Renal cortex interstitium (tissue), 15 donors: ENCODE measurements around the gene TMOD4. TPM values are rescaled to one million over a fixed set of nuclear protein-coding genes. Genes with fewer than 3 reads are reported as not detected.
"Not testable (repeated sequence)": the region's sequence is repeated elsewhere in the genome, so short reads cannot be mapped to it uniquely, and the experiment has no call there.

ENCODE experiments used
- DNase-seq, 11 donors: peaks; one replicate each; pipeline ENCODE4 v3.0.0-alpha.2; 2013; ENCODE audit warnings: low read depth in 9 of 11, low spot score in 4 of 11; ENCODE audit errors: extremely low read depth in 1 of 11
- long read RNA-seq, 16 experiments: transcript quantifications; one replicate each; lab custom pipeline, GENCODE V29; 2026
- polyA plus RNA-seq, 3 donors: library from polyadenylated mRNA; unstranded; fragments of 120-200 nt; gene quantifications; one replicate each; pipeline ENCODE4 v1.2.1, GENCODE V29; 2013; ENCODE audit not compliant: insufficient read length in 3 of 3

Gene TMOD4
- 1 to 10 TPM; 1.0 to 2.0 (median 1.4) TPM for polyA plus RNA-seq
- long read RNA-seq, donor 1, partial matches to known transcripts: 0 of 2 reads
- long read RNA-seq, donor 1, other reads (novel, unspliced or antisense): 0 of 2 reads
- long read RNA-seq, donor 2: 0 reads
- long read RNA-seq, donor 3: 0 reads
- long read RNA-seq, donor 4: 0 reads
- long read RNA-seq, donor 5: 0 reads
- long read RNA-seq, donor 6: 0 reads
- long read RNA-seq, donor 7: 0 reads
- long read RNA-seq, donor 8: 0 reads
- long read RNA-seq, donor 9: 0 reads
- long read RNA-seq, donor 10, partial matches to known transcripts: 0 of 1 reads
- long read RNA-seq, donor 10, other reads (novel, unspliced or antisense): 0 of 1 reads
- long read RNA-seq, donor 11, partial matches to known transcripts: 0 of 1 reads
- long read RNA-seq, donor 11, other reads (novel, unspliced or antisense): 0 of 1 reads
- long read RNA-seq, donor 12: 0 reads
- long read RNA-seq, donor 13, partial matches to known transcripts: 0 of 1 reads
- long read RNA-seq, donor 13, other reads (novel, unspliced or antisense): 0 of 1 reads
- long read RNA-seq, donor 14, partial matches to known transcripts: 0 of 1 reads
- long read RNA-seq, donor 14, other reads (novel, unspliced or antisense): 0 of 1 reads
- long read RNA-seq, donor 15: 0 reads
- long read RNA-seq, donor 16: 0 reads

DNA sequence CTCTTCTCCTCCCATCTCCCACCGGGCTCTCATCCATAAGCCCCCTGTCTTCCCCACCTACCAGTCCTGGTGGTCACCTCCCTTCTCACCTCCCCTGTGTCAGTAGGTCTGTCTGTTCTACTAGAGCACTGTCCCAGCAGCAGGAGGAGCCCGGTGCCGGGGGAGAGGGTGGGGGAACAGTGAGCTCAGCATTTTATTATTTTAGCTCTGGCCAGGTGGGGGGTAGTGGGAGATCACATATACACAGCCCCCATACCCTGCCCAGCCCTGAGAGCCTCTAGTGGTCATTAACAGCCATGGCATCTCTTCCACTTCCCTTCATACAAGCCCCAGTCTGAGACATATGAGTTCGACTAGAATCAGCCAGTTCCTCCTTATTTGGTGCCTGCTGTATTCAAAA lies at the start of gene TMOD4:
Gene TMOD4, minus strand, starts transcription at position 119 of the 400 bp plus-strand sequence. CDS start 1,106 bp downstream, outside the sequence.
- DNase-seq: no peak

DNA sequence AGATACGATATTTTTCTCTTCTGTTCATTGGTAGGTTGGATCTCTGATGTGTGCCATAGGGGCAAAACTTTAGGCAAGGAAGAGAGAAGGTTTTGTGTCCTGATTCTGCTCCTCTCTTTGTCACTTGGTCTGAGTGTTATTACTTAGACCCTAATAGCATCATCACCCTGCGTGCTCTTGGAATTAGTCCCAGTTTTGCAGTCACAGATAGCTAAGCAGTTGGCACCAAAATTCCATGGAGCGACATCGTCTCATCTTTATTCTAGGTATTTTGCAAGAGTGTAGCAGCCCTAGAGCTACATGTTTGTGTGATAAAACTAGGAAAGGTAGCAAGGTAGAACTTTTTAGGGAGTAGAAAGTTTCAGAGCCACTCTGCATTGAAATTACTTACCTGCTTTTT lies 46.3 kb upstream of the TMOD4 start:
- DNase-seq: no peak

- DNase-seq: no peak
Measured at GRCh38 chr1:151221616-151222015, 45.8 kb upstream of the TMOD4 start.

GRCh38 chr1:151213560-151213959 lies 37.8 kb upstream of the TMOD4 start:
- DNase-seq: no peak

DNA sequence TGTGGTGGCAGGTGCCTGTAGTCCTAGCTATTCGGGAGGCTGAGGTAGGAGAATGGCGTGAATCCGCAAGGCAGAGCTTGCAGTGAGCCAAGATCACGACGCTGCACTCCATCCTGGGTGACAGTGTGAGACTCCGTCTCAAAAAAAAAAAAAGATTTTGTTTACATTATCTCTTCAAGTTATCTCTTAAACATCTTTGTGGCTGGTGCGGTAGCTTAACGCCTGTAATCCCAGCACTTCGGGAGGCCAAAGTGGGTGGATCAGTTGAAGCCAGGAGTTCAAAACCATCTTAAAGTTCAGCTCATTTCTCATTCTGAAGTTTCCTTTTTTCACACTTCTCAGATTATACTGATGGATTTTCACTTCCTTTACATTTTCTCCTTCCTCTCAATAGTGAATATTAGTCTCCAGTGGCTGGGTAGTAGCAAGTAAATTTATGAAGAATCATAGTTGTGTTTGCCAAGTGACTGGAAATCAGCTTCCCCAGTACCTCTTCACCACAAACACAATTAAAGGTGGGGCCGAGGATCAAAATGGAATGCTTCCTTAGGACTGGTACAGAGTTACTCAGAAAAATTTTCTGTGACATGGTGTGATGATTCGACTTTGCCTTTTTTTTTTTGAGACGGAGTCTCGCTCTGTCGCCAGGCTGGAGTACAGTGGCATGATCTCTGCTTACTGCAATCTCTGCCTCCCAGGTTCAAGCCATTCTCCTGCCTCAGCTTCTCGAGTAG lies 36.4 kb upstream of the TMOD4 start:
- no peak for DNase-seq

DNA sequence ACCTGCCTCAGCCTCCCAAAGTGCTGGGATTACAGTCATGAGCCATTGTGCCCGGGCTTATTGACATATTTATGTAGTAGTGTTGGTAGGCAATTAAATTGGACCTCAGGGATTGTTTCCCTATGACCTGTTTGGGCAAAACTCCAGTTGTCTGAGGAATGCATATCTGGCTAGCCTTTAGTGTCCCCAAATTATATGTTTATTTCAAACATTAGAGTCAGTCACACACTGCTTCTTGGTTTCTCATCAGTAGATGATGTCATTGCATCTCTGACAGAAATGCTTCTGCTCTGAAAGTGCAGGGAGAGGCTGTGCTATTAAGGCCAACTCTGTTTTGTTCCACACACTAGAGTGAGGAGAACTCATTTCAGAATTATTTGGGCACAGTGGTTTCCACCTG lies 35.0 kb upstream of the TMOD4 start:
- no peak for DNase-seq

GRCh38 chr1:151205381-151205965 lies 29.7 kb upstream of the TMOD4 start:
- not testable (repeated sequence) for DNase-seq

- DNase-seq: no peak
Measured at GRCh38 chr1:151199873-151200581, 24.2 kb upstream of the TMOD4 start.

DNA sequence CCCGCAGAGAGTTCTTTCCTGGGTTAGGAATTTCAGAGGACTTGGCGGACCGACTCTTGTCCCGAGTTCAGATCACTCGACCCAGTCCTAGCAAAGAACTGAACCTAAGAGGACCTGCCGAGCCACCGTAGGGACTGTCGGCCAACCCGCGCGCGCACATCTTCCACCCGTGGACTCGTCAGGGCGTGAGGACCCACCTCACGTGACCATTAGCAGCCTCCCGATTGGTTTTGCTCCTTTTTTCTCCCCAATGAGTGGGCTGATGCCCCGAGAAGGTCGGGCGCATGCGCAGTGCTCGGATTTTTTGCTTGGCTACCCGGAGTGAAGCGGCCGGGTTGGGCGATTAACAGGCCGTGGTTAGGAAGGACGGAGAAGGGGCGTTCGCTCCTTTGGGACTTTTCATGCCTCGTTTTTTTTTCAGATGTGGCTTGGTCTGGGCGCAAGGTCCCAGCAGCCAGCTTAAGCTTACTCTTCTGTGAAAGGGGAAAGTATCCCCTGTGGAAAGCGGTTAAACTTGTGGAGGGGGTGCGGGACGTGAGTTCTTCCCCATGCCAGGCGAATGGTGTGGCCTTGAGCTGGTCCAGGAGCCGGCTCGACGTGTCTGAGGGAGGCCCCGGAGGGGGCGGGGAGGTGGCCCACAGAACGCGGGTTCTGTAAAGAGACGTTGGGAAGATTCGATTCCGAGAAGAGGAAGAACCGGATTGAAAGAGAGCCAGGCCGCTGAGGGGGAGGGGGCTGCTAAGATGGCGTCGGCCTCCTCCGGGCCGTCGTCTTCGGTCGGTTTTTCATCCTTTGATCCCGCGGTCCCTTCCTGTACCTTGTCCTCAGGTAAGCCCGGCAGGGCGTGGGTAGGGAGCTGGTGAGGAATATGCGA lies 22.7 kb upstream of the TMOD4 start, which contains the start of gene PIP5K1A:
Gene PIP5K1A, plus strand, starts transcription at position 299 of the 874 bp plus-strand sequence. Its CDS starts 445 bp downstream, at position 744.
- peak; percentile 95 to 99 (median 98) for DNase-seq

GRCh38 chr1:151197863-151198253 lies 22.1 kb upstream of the TMOD4 start:
- DNase-seq: no peak

DNA sequence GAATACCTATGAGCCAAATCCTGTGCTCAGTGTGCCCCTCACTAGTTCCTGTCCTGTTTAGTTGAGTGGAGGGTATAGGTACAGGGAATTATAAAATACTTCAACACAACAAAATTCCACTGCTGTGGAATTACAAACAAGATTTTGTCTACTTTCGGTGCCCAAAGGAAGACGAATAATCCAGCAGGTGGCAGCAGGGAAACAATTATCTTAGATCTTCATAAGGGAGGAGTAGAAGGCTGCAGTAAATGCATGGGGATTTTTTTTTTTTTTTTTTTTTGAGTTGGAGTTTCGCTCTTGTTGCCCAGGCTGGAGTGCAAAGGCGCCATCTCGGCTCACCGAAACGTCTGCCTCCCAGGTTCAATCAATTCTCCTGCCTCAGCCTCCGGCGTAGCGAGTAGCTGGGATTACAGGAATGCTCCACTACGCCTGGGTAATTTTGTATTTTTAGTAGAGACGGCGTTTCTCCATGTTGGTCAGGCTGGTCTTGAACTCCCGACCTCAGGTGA lies 20.6 kb upstream of the TMOD4 start:
- DNase-seq: peak in 10 of 11 donors; percentile 53 to 86 (median 70)

- not testable (repeated sequence) for DNase-seq
Measured at GRCh38 chr1:151194894-151195594, 19.3 kb upstream of the TMOD4 start.

GRCh38 chr1:151193856-151194255 lies 18.1 kb upstream of the TMOD4 start:
- DNase-seq: no peak

GRCh38 chr1:151193304-151193703 lies 17.5 kb upstream of the TMOD4 start:
- no peak for DNase-seq

DNA sequence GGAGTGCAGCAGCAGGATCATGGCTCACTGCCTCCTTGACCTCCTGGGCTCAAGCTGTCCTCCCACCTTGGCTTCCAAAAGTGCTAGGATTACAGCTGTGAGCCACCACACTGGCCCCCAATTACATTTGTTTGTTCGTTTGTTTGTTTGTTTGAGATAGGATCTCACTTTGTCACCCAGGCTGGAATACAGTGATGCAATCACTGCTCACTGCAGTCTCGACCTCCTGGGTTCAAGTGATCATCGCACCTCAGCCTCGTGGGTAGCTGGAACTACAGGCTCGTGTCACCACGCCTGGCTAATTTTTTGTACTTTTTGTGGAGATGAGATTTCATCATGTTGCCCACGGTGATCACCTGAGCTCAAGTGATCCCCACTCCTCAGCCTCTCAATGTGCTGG lies 16.3 kb upstream of the TMOD4 start:
- no peak for DNase-seq

DNA sequence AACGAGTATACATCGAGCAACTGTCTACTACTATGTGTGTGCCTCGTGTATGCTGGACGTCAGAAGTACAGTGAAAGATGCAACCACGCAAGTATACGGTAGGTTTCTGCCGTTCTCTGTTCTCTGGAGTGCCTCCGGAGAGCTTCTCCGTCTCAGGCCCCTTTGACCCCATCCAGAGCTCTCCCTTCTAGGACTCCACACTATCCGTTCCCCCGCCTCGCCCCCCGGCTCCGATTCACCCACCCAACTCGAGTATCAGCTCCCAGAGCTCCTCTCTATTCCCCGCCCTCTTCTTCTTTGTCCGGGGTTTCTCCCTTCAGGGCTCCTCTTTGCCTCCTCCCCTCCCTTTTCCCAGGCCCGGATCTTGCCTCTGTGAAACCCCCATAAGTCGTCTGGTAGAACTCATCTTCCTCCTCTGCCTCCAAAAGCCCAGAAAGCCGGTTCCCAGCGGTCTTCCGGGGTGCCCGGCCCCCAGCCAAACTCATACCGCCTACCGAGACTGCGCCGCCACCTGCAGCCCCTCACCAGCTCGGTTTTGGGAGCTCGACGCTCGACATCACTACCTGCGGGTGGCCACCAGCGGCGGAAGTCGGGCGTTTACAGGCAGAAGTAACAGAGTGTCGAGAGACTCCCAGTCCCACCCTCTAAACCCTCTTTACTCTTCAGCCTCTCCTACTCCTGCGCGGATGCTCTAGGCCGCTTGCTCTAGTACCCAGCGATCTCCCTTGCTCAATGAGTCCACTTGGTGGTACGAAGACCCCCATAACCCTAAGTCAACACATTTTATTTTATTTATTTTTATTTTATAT lies 14.1 kb upstream of the TMOD4 start, which contains the start of gene VPS72:
Gene VPS72, minus strand, starts transcription at position 561 of the 809 bp plus-strand sequence. Its CDS starts 76 bp downstream, at position 485.
- peak in 10 of 11 donors; percentile 67 to 92 (median 84) for DNase-seq
